IPS DF 6.9 (cell line): Measurements from ENCODE around the gene PRR7.

Experiments
- DNase-seq: peaks from one replicate; pipeline ENCODE4 v3.0.0-alpha.2; 2013; ENCODE audit warnings: low read depth, low spot score
- H3K27ac ChIP-seq: one replicate; pipeline ENCODE4 v1.5.1; 2013; ENCODE audit warnings: low read length, control low read depth
- H3K27me3 ChIP-seq: 2 replicates; pipeline ENCODE4 v1.6.1; 2013; ENCODE audit warnings: mild to moderate bottlenecking, low read length; ENCODE audit not compliant: control insufficient read depth, insufficient read depth
- H3K36me3 ChIP-seq: 2 replicates; pipeline ENCODE4 v1.6.1; 2013; ENCODE audit warnings: low read length; ENCODE audit not compliant: control insufficient read depth, insufficient read depth
- H3K4me1 ChIP-seq: 2 replicates; pipeline ENCODE4 v1.6.1; 2013; ENCODE audit warnings: low read length; ENCODE audit not compliant: control insufficient read depth, insufficient read depth
- H3K4me3 ChIP-seq: 2 replicates; pipeline ENCODE4 v1.5.1; 2013; ENCODE audit warnings: mild to moderate bottlenecking, low read length
- H3K9me3 ChIP-seq: 2 replicates; pipeline ENCODE4 v1.6.1; 2013; ENCODE audit warnings: low read length, inconsistent platforms; ENCODE audit not compliant: control insufficient read depth, insufficient read depth
- WGBS: extraction: QIAGEN DNeasy Blood & Tissue Kit; methylation state at CpG from one replicate; pipeline ENCODE4 v1.1.7; 2013; ENCODE audit warnings: mixed read lengths, missing lambda C conversion rate; ENCODE audit not compliant: insufficient read length, insufficient coverage; 5-methylcytosine and 5-hydroxymethylcytosine counted together

Gene PRR7, protein sequence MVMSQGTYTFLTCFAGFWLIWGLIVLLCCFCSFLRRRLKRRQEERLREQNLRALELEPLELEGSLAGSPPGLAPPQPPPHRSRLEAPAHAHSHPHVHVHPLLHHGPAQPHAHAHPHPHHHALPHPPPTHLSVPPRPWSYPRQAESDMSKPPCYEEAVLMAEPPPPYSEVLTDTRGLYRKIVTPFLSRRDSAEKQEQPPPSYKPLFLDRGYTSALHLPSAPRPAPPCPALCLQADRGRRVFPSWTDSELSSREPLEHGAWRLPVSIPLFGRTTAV

DNA sequence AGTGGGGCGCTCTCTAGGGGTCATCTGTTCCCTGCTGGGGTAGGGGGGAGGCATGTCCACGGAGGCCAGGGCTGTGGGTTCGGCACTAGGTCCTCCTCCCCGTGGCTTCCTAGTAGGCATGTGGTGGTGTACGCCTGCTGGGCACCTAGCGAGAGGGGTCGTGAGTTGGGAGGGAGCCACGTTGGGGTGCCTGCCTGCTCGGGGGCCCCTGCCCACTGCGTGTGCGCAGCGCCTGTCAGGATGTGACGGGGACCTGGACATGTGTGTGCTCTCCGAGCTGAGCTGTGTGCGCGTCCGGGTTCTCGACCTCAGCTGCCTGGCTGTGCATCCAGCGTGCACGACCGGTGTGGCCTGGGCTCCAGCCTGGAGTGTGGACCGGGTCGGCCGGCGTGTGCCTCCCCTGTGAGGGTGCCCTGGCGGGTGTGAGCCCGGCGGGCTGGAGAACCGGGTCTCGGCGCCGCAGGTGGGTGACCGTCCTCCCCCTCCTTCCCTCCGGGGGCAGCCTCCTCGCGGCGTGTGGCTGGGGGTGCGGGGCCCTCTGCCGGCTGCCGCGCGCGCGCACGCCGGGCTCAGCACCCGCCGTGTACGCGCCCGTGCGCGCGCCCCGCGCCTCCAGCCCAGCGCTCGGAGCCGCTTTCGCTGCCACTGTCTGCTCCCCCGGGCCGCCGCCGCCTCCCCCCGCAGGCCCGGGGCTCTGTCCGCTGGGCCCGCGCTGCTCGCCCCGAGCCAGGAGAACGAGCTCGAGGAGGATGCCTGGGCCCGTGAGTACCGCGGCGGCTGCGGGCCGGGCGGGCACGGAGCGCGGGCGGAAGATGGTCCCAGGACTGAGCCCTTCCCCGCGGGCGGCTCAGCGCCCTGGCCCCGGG is at the start of gene PRR7:
PRR7 (plus strand) TSS at position 615 of the 866 bp plus-strand sequence. CDS start 8,254 bp downstream, outside the sequence.
- Histone ChIP-seq H3K4me3 (peak within 1 kb of the TSS; percentile 69; the same call in 1 of the 2 replicates), H3K27me3 (0 out of 2 replicates have a peak, but pooled peaks cover 1% of the 10 kb centered on the region), H3K27ac (no peak within 1 kb of the TSS), H3K36me3 (no peaks in the 10 kb centered on the region; the same call in 1 of the 2 replicates), H3K4me1 (peaks cover 3% of the 10 kb centered on the region; the same call in 1 of the 2 replicates), H3K9me3 (no peaks in the 10 kb centered on the region)
- WGBS, result no CpG with 5 or more reads among the region's 89 CpGs
- no peak for DNase-seq

DNA sequence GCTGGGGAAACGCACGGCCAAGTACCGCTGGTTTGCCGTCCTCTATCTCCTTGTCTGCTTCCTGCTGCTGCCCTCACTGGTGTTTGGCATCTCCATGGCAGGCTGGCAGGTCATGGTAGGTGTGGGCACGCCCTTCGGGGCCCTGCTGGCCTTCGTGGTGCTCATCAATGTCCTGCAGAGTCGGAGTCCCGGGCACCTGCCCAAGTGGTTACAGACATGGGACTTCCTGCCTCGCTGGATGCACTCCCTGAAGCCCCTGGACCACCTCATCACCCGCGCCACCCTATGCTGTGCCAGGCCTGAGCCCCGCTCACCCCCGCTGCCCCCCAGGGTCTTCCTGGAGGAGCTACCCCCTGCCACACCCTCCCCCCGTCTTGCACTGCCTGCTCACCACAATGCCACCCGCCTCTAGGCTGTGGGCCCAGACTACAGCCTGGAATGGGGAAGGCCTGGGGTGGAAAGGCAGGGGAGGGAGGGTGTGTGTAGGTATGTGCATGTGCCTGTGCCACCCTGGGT is 48.7 kb upstream of the PRR7 start:
- peaks cover 7% of the 10 kb centered on the region for H3K4me1 ChIP-seq
- H3K36me3 ChIP-seq, result no peaks in the 10 kb centered on the region
- no peak for DNase-seq
- no peak overlapping the region for H3K27ac ChIP-seq
- H3K4me3 ChIP-seq, result no peak overlapping the region
- no peaks in the 10 kb centered on the region; the same call in 1 of the 2 replicates for H3K27me3 ChIP-seq
- H3K9me3 ChIP-seq, result no peaks in the 10 kb centered on the region
- no CpG with 5 or more reads among the region's 16 CpGs for WGBS

DNA sequence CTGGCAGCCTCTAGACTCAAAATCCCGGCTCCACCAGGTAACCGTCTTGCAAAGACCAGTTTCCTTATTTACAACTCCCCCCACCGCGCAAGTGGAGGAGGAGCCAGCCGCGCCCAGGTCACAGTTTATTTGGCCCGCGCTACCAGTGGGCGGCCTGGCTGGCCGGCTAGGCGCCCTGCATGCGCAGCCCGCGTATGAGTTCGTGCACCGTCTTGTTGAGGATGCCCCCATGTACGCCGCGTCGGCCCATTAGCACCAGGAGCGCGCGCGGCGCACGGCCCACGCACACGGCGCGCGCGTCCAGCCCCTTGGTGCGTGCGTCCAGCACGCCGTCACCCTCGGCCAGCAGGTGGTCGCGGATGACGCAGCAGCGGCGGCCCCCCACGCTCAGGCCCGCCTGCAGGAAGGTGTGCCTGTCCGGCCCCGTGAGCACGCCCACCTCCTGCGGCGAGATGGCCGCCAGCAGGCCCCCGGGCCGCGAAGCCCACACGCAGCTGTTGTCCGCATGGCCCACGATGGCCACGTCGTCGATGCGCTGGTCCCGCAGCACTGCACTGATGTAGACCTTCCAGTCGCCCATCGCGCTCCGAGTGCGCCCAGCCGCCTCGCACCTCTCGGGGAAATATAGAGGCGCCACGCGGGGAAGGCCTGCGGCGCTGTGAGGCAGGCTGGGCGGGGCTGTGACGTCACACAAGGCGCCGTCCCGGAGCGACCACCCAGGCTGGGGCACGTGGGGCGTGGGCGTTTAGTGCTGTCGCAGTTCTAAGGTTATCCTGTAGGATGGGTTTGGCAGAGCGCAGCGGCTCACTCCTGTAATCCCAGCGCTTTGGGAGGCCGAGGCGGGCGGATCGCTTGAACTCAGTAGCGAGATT is 46.4 kb upstream of the PRR7 start, which contains the start of gene PFN3:
PFN3 (minus strand) TSS at position 665 of the 872 bp plus-strand sequence; CDS start at position 580, 85 bp downstream.
- no peaks in the 10 kb centered on the region for H3K36me3 ChIP-seq
- H3K4me1 ChIP-seq, result peaks cover 7% of the 10 kb centered on the region
- H3K9me3 ChIP-seq, result no peaks in the 10 kb centered on the region
- WGBS, result no CpG with 5 or more reads among the region's 92 CpGs
- no peak within 1 kb of the TSS for H3K4me3 ChIP-seq
- H3K27ac ChIP-seq, result no peak within 1 kb of the TSS
- DNase-seq, result no peak
- peaks cover 13% of the 10 kb centered on the region; the same call in 1 of the 2 replicates for H3K27me3 ChIP-seq

DNA sequence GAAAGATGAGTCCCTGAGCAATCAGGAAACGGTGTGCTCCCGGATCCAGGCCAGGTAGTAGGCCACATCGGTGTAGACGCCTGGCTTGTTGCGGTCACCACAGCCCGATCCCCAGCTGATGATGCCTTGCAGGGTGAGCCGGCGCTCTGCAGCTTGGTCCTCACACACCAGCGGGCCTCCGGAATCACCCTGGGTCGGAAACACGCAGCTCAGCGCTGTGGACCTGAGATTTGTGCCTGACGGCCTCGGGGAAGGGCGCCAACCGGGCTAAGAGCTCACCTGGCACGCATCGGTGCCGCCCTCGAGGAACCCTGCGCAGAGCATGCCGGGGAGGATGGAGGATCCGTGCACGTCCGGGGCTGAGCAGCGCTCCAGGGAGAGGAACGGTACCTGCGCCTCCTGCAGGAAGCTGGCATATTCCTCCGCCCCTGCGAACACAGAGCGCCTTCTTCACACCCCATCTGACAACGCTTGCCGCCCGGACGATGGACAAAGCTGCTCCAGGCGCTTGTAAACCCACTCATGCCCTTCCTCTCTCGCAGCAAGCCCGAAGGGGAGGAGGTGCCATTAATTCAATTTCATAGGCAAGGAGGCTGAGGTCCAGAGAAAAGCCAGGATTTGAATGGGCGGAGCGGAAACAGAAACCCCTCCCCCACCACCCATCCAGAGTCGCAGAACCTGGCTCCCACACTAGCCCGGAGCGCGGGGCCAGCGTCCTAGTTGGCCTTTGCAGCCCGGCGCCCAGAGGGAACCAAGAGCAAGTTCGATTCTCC is 44.2 kb upstream of the PRR7 start:
- WGBS, result no CpG with 5 or more reads among the region's 49 CpGs
- H3K27me3 ChIP-seq, result peaks cover 18% of the 10 kb centered on the region; the same call in 1 of the 2 replicates
- no peaks in the 10 kb centered on the region for H3K36me3 ChIP-seq
- DNase-seq, result peak; percentile 77
- no peaks in the 10 kb centered on the region for H3K9me3 ChIP-seq
- H3K27ac ChIP-seq, result no peak overlapping the region
- H3K4me3 ChIP-seq, result peak overlapping the region; percentile 25; the same call in 1 of the 2 replicates
- peaks cover 4% of the 10 kb centered on the region for H3K4me1 ChIP-seq

DNA sequence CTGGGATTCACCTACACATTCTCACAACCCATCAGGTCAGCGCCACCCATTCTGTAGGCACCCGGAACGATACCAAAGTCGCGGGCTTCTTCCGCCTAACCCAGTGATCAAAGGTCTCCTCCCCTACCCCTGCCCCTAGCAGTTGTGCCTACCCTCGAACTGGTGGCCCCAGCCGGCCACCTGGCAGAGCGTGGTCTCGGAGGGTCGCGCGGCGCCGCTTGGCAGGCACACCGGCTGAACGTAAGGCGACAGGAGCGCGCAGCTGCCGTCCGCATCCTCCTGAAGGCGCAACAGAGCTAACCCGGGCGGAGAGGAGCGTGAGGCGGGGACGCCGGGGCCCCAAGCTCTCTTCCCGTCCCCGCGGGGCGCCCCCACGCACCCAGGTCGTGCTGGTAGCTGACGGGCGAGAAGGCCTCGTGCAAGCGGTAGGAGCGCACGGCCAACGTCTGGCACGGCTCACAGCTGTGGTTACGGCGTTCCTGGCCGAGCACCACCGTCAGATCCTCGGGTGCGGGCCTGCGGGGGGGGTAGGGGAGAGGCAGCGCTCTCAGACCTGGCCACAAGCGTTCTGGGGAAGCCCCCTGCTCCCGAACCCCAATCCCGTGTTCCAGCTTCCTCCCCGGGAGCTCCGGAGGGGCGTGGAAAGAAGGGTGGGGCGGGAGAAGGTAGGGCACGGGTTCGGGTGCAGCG is 43.4 kb upstream of the PRR7 start:
- Histone ChIP-seq H3K36me3 (no peaks in the 10 kb centered on the region), H3K4me1 (peaks cover 4% of the 10 kb centered on the region), H3K9me3 (no peaks in the 10 kb centered on the region), H3K4me3 (peak overlapping the region; percentile 25; the same call in 1 of the 2 replicates), H3K27ac (no peak overlapping the region), H3K27me3 (peaks cover 18% of the 10 kb centered on the region; the same call in 1 of the 2 replicates)
- DNase-seq, result no peak
- WGBS, result no CpG with 5 or more reads among the region's 61 CpGs

DNA sequence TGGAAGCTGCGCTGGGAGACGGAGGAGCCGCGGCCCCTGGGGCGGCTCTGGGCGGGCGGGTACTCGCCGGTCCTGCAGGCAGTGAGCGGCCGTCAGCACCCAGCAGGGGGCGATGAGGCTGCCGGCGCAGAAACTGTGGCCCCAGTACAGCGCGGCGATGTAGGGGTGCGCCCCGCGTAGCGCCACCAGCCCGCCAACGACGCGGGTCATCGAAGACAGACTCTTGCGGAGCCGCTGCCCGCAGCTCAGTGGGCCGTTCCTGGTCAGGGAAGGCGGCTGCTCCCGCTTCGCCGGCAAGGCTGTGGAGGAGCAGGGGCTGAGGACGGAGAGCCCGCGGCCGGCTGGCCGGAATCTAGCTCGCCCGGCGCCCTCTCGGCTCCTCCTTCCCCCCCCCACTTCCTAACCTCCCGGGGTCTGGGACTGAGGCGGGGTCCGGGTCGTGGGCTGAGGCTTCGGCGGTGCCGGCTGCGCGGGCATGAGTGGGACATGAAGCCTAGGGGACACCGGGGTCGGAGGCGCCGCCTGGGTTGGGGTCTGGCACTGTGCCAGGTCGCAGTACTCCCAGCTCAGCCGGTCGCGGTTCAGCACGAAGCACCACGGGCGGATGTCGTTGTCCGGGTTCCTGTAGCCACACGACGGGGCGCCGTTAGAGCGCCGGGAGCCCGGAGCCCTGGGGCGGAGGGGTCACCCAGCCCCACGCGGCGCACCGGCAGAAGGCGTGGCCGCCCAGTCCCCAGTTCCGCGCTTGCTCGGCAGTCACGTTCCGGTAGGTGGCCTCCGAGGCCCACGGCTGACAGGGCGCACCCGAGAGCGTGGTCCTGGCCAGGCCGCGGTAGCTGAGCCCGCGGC is 42.6 kb upstream of the PRR7 start:
- no peak overlapping the region for H3K27ac ChIP-seq

DNA sequence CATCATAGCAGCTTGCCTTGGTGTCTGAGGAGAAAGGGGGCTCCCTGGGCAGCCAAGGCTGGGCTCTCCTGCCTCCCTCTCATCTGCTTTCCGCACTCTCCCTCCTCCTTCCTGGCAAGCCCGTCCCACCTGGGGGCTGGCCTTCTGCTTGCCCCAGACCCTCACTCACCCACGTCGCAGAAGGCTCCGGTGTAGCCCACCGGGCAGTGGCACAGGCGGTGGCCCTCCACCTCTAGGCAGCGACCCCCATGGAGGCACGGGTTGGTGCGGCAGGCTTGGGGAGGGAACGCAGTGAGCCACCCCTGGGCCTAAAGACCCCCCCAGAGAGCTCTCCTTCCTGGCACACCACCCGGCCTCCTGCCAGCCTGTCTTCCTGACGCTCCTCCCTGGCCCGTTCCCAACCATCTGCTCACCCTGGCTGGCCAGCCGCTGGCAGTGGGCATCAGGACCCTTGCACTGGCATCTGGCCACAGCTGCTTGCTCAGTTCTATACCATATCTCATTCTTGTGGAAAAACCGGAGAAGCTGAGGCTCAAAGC is 41.9 kb upstream of the PRR7 start:
- Histone ChIP-seq H3K27me3 (peaks cover 20% of the 10 kb centered on the region; the same call in 1 of the 2 replicates), H3K36me3 (no peaks in the 10 kb centered on the region), H3K27ac (no peak overlapping the region), H3K9me3 (no peaks in the 10 kb centered on the region), H3K4me3 (peak overlapping the region; percentile 25), H3K4me1 (peaks cover 4% of the 10 kb centered on the region)
- no peak for DNase-seq
- no CpG with 5 or more reads among the region's 16 CpGs for WGBS

More for the DNA sequence above, 42.6 kb upstream of the PRR7 start:
- Histone ChIP-seq H3K36me3 (no peaks in the 10 kb centered on the region), H3K27me3 (peaks cover 20% of the 10 kb centered on the region; the same call in 1 of the 2 replicates), H3K9me3 (no peaks in the 10 kb centered on the region), H3K4me1 (peaks cover 4% of the 10 kb centered on the region), H3K4me3 (peak overlapping the region; percentile 25; the same call in 1 of the 2 replicates)
- no CpG with 5 or more reads among the region's 93 CpGs for WGBS
- DNase-seq, result no peak

DNA sequence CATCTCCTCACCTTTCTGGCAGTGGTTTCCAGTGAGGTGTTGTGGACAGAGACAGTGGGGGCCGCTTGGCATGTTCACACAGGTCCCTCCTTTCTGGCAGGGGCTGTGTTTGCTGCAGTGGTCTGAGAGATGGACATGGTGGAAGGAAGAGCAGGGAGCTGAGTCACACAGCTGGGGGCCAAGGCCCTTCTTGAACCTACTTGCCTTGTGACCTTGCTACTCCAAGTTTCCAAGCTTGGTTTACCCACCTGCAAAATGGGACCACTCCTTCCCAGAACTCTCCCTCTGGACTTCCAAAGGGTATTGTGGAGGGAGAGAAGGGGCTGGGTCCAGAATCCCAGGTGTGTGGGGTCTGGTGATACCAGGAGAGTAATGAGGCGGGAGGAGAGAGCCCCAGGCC is 41.3 kb upstream of the PRR7 start:
- Histone ChIP-seq H3K36me3 (no peaks in the 10 kb centered on the region), H3K4me1 (peaks cover 4% of the 10 kb centered on the region), H3K27ac (no peak overlapping the region), H3K4me3 (no peak overlapping the region), H3K27me3 (peaks cover 20% of the 10 kb centered on the region; the same call in 1 of the 2 replicates), H3K9me3 (no peaks in the 10 kb centered on the region)
- WGBS, result no CpG with 5 or more reads among the region's 2 CpGs
- no peak for DNase-seq
